Subcutaneous abdominal adipose tissue (tissue), 5 donors: ENCODE results near the gene TMEM119.

Experiments
- H3K27ac ChIP-seq: one replicate; pipeline ENCODE4 v1.7.0; 2013; ENCODE audit warnings: low read depth, mild to moderate bottlenecking, inconsistent platforms, low read length, moderate library complexity
- H3K27me3 ChIP-seq, 5 donors: one replicate each; pipeline ENCODE4 v1.7.0; 2013; ENCODE audit warnings: low read length in 5 of 5, inconsistent platforms in 1 of 5; ENCODE audit not compliant: control insufficient read depth in 5 of 5, insufficient read depth in 4 of 5
- H3K36me3 ChIP-seq, 5 donors: one replicate each; pipeline ENCODE4 v1.7.0; 2013; ENCODE audit warnings: low read length in 5 of 5; ENCODE audit not compliant: control insufficient read depth in 5 of 5, insufficient read depth in 5 of 5
- H3K4me1 ChIP-seq, 5 donors: one replicate each; pipeline ENCODE4 v1.7.0; 2013; ENCODE audit warnings: low read length in 5 of 5, mild to moderate bottlenecking in 3 of 5, moderate library complexity in 1 of 5; ENCODE audit not compliant: control insufficient read depth in 5 of 5, insufficient read depth in 5 of 5
- H3K4me3 ChIP-seq, 5 donors: one replicate each; pipeline ENCODE4 v1.7.0; 2013; ENCODE audit warnings: low read length in 5 of 5, low read depth in 1 of 5
- H3K9ac ChIP-seq, 5 donors: one replicate each; pipeline ENCODE4 v1.7.0; 2013; ENCODE audit warnings: low read length in 5 of 5, mild to moderate bottlenecking in 4 of 5, moderate library complexity in 3 of 5
- H3K9me3 ChIP-seq, 5 donors: one replicate each; pipeline ENCODE4 v1.7.0; 2013; ENCODE audit warnings: low read length in 5 of 5; ENCODE audit not compliant: control insufficient read depth in 5 of 5
- donor health status: healthy.
- donor health status: healthy.
- donor health status: healthy.
- donor health status: healthy.
- donor health status: healthy.

The TMEM119 gene

GRCh38 chr12:108597559-108598471 lies at the start of gene TMEM119:
TMEM119 (minus strand) TSS chr12:108598084; CDS start chr12:108592383, 5,701 bp downstream.
- H3K9ac ChIP-seq = peak within 1 kb of the TSS in 1 of 5 donors; percentile 56
- H3K36me3 ChIP-seq = no peaks in the 10 kb centered on the region
- peaks cover 0 to 20% (median 7%) of the 10 kb centered on the region in 5 donors for H3K4me1 ChIP-seq
- H3K27ac ChIP-seq = no peak within 1 kb of the TSS
- peak within 1 kb of the TSS; percentile 4 to 67 (median 61) for H3K4me3 ChIP-seq
- H3K27me3 ChIP-seq = peaks cover 4 to 19% (median 16%) of the 10 kb centered on the region in 5 donors
- H3K9me3 ChIP-seq = no peaks in the 10 kb centered on the region

- Histone ChIP-seq H3K4me1 (peaks cover 3 to 37% (median 29%) of the 10 kb centered on the region in 5 donors), H3K4me3 (no peak overlapping the region), H3K9ac (no peak overlapping the region), H3K9me3 (no peaks in the 10 kb centered on the region), H3K27ac (peak overlapping the region; percentile 8), H3K36me3 (peaks cover 18 to 72% (median 57%) of the 10 kb centered on the region in 5 donors), H3K27me3 (no peaks in the 10 kb centered on the region)
These were observed 49.0 kb upstream of the TMEM119 start for GRCh38 chr12:108646600-108647579.

GRCh38 chr12:108645686-108646599 lies 48.1 kb upstream of the TMEM119 start:
- H3K27me3 ChIP-seq = no peaks in the 10 kb centered on the region
- H3K9ac ChIP-seq = no peak overlapping the region
- H3K9me3 ChIP-seq = no peaks in the 10 kb centered on the region
- peaks cover 3 to 43% (median 36%) of the 10 kb centered on the region in 5 donors for H3K4me1 ChIP-seq
- peaks cover 15 to 63% (median 49%) of the 10 kb centered on the region in 5 donors for H3K36me3 ChIP-seq
- no peak overlapping the region for H3K27ac ChIP-seq
- H3K4me3 ChIP-seq = no peak overlapping the region

GRCh38 chr12:108644811-108645120 lies 46.9 kb upstream of the TMEM119 start:
- Histone ChIP-seq H3K27ac (peak overlapping the region; percentile 22), H3K9ac (no peak overlapping the region), H3K36me3 (peaks cover 12 to 52% (median 44%) of the 10 kb centered on the region in 5 donors), H3K4me3 (no peak overlapping the region), H3K27me3 (no peaks in the 10 kb centered on the region), H3K9me3 (no peaks in the 10 kb centered on the region), H3K4me1 (peaks cover 3 to 43% (median 34%) of the 10 kb centered on the region in 5 donors)

GRCh38 chr12:108643941-108644810 lies 46.3 kb upstream of the TMEM119 start:
- Histone ChIP-seq H3K9me3 (no peaks in the 10 kb centered on the region), H3K27me3 (no peaks in the 10 kb centered on the region), H3K4me3 (peak overlapping the region in 1 of 5 donors; percentile 31), H3K4me1 (peaks cover 3 to 43% (median 34%) of the 10 kb centered on the region in 5 donors), H3K36me3 (peaks cover 8 to 47% (median 39%) of the 10 kb centered on the region in 5 donors), H3K27ac (peak overlapping the region; percentile 22), H3K9ac (no peak overlapping the region)

GRCh38 chr12:108642899-108643654 lies 45.2 kb upstream of the TMEM119 start:
- Histone ChIP-seq H3K36me3 (peaks cover 4 to 36% (median 28%) of the 10 kb centered on the region in 5 donors), H3K4me1 (peaks cover 4 to 54% (median 44%) of the 10 kb centered on the region in 5 donors), H3K27ac (no peak overlapping the region), H3K4me3 (no peak overlapping the region), H3K9ac (no peak overlapping the region), H3K27me3 (no peaks in the 10 kb centered on the region), H3K9me3 (no peaks in the 10 kb centered on the region)

- no peak overlapping the region for H3K27ac ChIP-seq
- H3K9me3 ChIP-seq = no peaks in the 10 kb centered on the region
- no peaks in the 10 kb centered on the region for H3K27me3 ChIP-seq
- no peak overlapping the region for H3K9ac ChIP-seq
- H3K4me3 ChIP-seq = no peak overlapping the region
- H3K36me3 ChIP-seq = peaks cover 4 to 29% (median 21%) of the 10 kb centered on the region in 5 donors
- H3K4me1 ChIP-seq = peaks cover 4 to 57% (median 50%) of the 10 kb centered on the region in 5 donors
These were observed 44.5 kb upstream of the TMEM119 start for GRCh38 chr12:108642269-108642870.
